BLaER1 (cell line): Measurements from ENCODE around the gene SERTAD2.
A peak's percentile ranks its signal among the peaks of the same experiment; 100 is the strongest.

Source experiments
- H3K27ac ChIP-seq: shearing (Covaris generic); formaldehyde crosslinking; 2 replicates; pipeline ENCODE4 v1.8.1; 2022
- H3K27me3 ChIP-seq: shearing (Covaris generic); formaldehyde crosslinking; 2 replicates; pipeline ENCODE4 v1.8.1; 2022
- H3K36me3 ChIP-seq: shearing (Covaris generic); formaldehyde crosslinking; 2 replicates; pipeline ENCODE4 v1.8.1; 2022
- H3K4me1 ChIP-seq: shearing (Covaris generic); formaldehyde crosslinking; 2 replicates; pipeline ENCODE4 v1.8.1; 2022
- H3K4me2 ChIP-seq: shearing (Covaris generic); formaldehyde crosslinking; 2 replicates; pipeline ENCODE4 v1.8.1; 2022
- H3K4me3 ChIP-seq: shearing (Covaris generic); formaldehyde crosslinking; 2 replicates; pipeline ENCODE4 v1.8.1; 2022
- H3K9ac ChIP-seq: shearing (Covaris generic); formaldehyde crosslinking; 2 replicates; pipeline ENCODE4 v1.8.1; 2022
- H3K9me3 ChIP-seq: shearing (Covaris generic); formaldehyde crosslinking; 2 replicates; pipeline ENCODE4 v1.8.1; 2022
- H4K20me1 ChIP-seq: shearing (Covaris generic); formaldehyde crosslinking; 2 replicates; pipeline ENCODE4 v1.8.1; 2022
- Cebpa-rat ChIP-seq: shearing (Covaris generic); IDR thresholded peaks from 2 replicates; pipeline ENCODE4 v1.8.1; 2022

The SERTAD2 gene

DNA sequence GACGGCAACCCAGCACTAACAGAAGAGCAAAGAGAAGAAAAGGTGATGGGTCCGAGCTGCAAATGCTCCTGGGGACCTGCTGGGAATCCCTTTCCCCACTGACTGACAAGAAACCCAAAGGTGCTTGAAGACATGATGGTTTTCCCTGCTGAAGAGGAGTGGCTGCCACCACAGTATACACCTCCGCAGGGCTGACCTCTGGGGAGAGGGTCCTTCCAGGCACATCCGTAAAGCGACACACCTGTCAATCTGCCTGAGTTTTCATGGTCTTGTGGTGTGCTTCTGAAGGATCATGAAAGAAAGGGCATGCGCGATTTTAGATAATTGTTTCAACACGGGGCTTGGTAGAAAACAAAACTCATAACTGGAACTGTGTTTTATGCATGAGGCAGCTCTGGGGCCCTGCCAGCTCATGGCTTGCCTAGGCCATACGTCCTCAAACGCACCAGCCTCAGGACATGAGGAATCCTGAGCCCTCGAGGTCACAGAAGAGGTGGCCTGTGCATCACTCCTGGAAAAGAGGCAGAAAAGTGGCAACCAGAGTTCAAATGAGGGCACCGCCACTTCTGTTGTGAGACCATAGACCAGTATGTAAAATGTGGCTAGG, 51.8 kb downstream of the SERTAD2 start:
- H3K4me1 ChIP-seq = peaks cover 6% of the 10 kb centered on the region
- TF ChIP-seq Cebpa-rat = no peak
- H4K20me1 ChIP-seq = no peaks in the 10 kb centered on the region
- H3K4me2 ChIP-seq = no peak overlapping the region
- no peaks in the 10 kb centered on the region for H3K36me3 ChIP-seq
- H3K9ac ChIP-seq = no peak overlapping the region
- no peak overlapping the region for H3K4me3 ChIP-seq
- H3K27ac ChIP-seq = no peak overlapping the region
- H3K27me3 ChIP-seq = no peaks in the 10 kb centered on the region
- no peaks in the 10 kb centered on the region for H3K9me3 ChIP-seq

DNA sequence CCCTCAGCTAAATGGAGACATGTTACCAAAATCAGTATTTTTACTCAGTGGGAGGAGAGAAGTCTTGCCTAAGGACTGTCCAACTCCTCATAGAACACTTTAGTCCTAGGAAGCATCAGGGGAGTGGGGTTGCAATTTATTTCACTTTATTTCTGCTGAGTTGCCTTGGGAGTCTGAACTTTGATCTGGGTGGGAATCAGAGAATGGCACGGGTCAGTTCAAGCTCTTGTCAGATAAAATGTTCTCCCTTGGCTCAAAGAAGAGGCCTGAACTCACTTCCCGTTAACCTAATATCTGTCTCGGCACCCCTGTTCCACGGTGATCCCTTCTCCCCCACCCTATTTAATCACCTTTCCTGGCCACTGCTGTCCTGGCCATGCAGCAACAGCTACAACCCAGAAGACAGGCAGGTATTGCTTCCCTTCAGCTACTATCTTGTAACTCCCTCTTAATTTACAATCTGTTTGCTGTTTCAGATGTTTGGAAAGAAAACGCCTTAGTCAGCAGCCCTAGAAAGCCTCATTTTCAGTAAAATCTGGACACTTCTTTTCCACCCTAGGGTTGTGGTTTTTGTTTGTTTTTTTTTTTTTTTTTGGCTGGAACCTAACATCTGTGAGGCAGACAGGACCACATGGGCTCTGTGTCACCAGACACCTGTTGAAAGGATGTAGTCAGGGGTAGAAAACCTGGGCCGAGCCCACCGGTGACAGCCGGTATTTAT, 52.5 kb downstream of the SERTAD2 start:
- H3K4me3 ChIP-seq = no peak overlapping the region
- no peak for TF ChIP-seq Cebpa-rat
- H3K27me3 ChIP-seq = no peaks in the 10 kb centered on the region
- H4K20me1 ChIP-seq = no peaks in the 10 kb centered on the region
- no peaks in the 10 kb centered on the region for H3K9me3 ChIP-seq
- H3K4me2 ChIP-seq = no peak overlapping the region
- no peak overlapping the region for H3K27ac ChIP-seq
- H3K36me3 ChIP-seq = no peaks in the 10 kb centered on the region
- peaks cover 5% of the 10 kb centered on the region; the same call in 1 of the 2 replicates for H3K4me1 ChIP-seq
- H3K9ac ChIP-seq = no peak overlapping the region

DNA sequence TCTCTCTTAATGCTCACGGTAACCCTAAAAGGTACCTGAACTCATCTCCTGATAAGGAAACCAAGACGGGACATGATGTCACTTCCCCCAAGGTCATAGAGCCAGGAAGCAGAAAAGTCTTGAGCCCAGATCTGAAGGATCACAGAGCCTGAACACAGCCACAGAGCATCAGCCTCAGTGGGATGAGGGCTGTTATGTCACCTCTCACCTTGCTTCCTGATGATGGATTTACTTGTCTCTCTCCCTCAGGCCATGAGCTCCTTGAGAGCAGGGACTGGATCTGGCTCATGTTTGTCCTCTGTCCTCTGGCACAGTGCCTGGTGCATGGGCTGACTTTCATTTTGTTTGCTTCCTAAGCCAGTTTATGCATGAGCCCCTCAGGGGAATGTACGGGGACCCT, 54.2 kb downstream of the SERTAD2 start:
- 0 out of 2 replicates have a peak overlapping the region, but pooled peaks have one; percentile 2 for H3K4me2 ChIP-seq
- no peaks in the 10 kb centered on the region for H3K27me3 ChIP-seq
- no peak overlapping the region for H3K9ac ChIP-seq
- no peak for TF ChIP-seq Cebpa-rat
- no peaks in the 10 kb centered on the region for H3K9me3 ChIP-seq
- no peaks in the 10 kb centered on the region for H4K20me1 ChIP-seq
- H3K36me3 ChIP-seq = no peaks in the 10 kb centered on the region
- H3K4me1 ChIP-seq = peaks cover 5% of the 10 kb centered on the region; the same call in 1 of the 2 replicates
- no peak overlapping the region for H3K4me3 ChIP-seq
- H3K27ac ChIP-seq = no peak overlapping the region

GRCh38 chr2:64598226-64598625, 55.5 kb downstream of the SERTAD2 start:
- no peak overlapping the region for H3K9ac ChIP-seq
- no peak for TF ChIP-seq Cebpa-rat

DNA sequence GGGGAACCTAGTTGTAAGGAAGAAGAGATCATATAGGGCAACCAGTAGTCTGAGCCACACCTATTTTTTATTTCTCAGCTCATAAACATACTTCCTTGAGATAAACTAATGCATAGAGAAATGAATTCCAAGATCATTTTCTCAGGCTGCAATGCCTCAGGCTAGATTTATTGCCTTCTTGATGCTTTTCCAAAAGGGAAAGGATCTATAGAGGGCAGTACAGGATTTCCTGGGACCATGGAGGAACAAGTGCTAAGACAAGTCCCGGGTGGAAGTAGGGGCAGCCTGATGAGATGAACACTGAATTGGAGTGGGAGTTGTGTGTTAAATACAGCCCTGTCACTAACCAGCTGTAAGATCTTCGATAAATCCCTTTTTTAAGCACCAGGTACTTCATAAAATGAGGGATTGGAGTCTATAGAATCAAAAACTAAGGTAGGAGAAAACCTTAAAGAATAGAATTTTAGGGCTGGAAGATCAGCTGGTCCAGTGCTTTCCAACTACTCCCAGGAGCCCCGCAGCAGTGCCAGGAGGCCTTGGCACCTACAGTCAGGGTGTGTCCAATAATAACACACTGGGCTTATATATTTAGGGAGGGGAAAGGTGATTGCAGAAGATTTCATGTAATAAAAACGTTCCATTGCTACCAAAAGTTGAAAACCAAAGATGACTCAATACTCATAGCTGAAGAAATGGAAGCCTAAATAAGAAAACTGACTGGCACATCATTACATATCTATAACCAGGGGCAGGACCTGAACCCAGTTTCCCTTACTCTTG, 58.1 kb downstream of the SERTAD2 start:
- Histone ChIP-seq H3K4me2 (no peak overlapping the region), H3K27ac (no peak overlapping the region)

More at GRCh38 chr2:64598226-64598625, 55.5 kb downstream of the SERTAD2 start:
- Histone ChIP-seq H3K27ac (no peak overlapping the region), H3K4me1 (peaks cover 5% of the 10 kb centered on the region; the same call in 1 of the 2 replicates), H3K4me3 (no peak overlapping the region), H3K4me2 (no peak overlapping the region), H3K9me3 (no peaks in the 10 kb centered on the region), H3K36me3 (peaks cover 3% of the 10 kb centered on the region), H4K20me1 (no peaks in the 10 kb centered on the region), H3K27me3 (no peaks in the 10 kb centered on the region)

DNA sequence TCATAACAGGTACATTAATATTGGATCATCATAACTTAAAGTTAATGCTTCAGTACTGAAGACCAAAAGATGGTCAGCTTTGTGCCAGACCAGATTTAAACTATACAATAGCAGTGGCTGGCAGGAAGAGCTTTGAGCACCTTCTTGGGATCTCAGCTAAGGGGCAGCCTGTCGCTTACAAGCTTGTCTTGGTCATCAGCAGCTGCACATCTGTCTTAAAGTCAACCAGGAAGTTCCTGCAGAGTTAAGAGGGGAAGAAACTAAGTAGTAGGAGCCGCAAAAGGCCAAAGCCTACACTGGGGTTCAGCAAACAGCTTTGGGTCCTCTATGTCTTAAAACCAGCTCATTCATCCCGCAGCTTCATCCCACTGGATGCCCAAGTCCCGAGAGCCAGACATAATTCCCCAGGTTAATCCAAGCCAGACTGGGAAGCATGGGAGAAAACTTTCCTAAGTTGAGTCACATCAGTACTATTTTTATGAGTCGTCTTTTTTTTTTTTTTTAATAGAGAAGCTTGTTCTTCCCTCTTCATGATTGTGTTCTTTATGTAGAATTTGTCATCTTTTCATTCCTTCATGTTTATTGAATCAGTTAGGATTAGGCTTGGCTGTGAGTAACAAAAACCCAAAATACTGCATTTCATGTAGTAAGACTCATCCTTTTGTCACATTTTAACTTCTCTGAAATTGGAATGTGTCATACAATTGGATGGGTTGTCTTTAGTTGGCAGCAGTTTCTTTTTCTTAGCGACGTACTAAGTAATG, 59.3 kb downstream of the SERTAD2 start:
- H3K27me3 ChIP-seq = no peaks in the 10 kb centered on the region

More for the DNA sequence above, 58.1 kb downstream of the SERTAD2 start:
- H3K27me3 ChIP-seq = no peaks in the 10 kb centered on the region
- peaks cover 5% of the 10 kb centered on the region; the same call in 1 of the 2 replicates for H3K4me1 ChIP-seq
- no peaks in the 10 kb centered on the region for H3K9me3 ChIP-seq
- no peaks in the 10 kb centered on the region for H4K20me1 ChIP-seq
- no peak overlapping the region for H3K4me3 ChIP-seq
- no peak for TF ChIP-seq Cebpa-rat
- H3K9ac ChIP-seq = no peak overlapping the region
- peaks cover 21% of the 10 kb centered on the region for H3K36me3 ChIP-seq

DNA sequence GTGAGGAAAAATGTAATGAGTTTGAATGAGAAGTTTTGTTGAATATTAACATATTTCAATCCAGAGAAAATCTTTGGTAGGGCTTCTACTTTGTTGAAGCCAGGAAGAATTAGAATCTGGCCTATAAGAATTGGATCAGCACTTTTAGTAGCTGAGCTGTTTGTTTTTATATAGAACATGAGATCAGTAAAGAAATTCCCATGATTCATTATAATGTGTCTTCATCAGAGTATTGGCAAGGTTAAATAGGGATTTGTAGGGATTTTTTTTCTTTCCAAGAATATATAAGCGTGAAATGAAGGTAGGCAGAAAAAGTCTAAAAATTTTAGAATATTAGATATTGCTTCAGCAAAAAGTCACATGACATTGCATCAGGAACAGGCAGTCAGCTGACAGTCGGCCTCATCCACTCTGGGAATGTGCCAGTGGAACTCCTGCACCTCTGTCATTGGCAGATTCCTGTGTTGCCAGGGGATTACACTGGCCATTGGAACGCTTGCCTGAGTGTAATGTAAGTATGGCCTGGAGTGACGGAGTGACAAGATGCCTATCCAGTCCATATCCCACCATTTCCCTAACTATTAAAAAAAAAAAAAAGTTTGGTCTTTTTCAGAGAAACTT, 60.6 kb downstream of the SERTAD2 start:
- no peak for TF ChIP-seq Cebpa-rat
- Histone ChIP-seq H3K27me3 (no peaks in the 10 kb centered on the region), H3K4me1 (no peaks in the 10 kb centered on the region), H3K4me2 (no peak overlapping the region), H4K20me1 (no peaks in the 10 kb centered on the region), H3K36me3 (peaks cover 34% of the 10 kb centered on the region), H3K9me3 (no peaks in the 10 kb centered on the region), H3K9ac (no peak overlapping the region), H3K27ac (no peak overlapping the region), H3K4me3 (no peak overlapping the region)

More for the DNA sequence above, 59.3 kb downstream of the SERTAD2 start:
- no peak overlapping the region for H3K4me2 ChIP-seq
- H4K20me1 ChIP-seq = no peaks in the 10 kb centered on the region
- TF ChIP-seq Cebpa-rat = no peak
- no peak overlapping the region for H3K9ac ChIP-seq
- no peak overlapping the region for H3K4me3 ChIP-seq
- peaks cover 28% of the 10 kb centered on the region for H3K36me3 ChIP-seq
- H3K4me1 ChIP-seq = peaks cover 1% of the 10 kb centered on the region; the same call in 1 of the 2 replicates
- no peaks in the 10 kb centered on the region for H3K9me3 ChIP-seq
- no peak overlapping the region for H3K27ac ChIP-seq

DNA sequence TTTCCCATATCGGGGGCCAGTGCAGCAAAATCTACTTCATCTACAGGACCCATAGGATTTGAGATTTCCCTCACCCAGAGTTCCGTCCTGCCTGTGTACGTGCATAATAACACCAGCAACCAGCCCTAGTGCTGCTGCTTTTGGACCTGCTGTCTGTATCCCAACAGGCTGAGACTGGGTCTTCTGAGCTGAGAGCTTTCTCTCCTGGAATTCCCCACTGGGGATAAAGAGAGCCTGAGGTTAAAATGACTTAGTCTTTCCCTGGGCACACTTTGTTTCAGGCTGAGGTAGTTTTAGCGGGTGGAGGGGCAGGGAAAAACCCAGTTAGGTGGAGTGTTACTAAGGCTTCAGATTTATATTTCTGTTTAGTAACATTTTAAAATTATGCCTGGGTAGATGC, 62.5 kb downstream of the SERTAD2 start:
- H3K4me1 ChIP-seq = peaks cover 6% of the 10 kb centered on the region; the same call in 1 of the 2 replicates
- H3K27ac ChIP-seq = no peak overlapping the region
- no peaks in the 10 kb centered on the region for H3K27me3 ChIP-seq

GRCh38 chr2:64587561-64587960, 66.2 kb downstream of the SERTAD2 start:
- Histone ChIP-seq H3K36me3 (peaks cover 39% of the 10 kb centered on the region), H3K4me2 (no peak overlapping the region)
- TF ChIP-seq Cebpa-rat = no peak

More for the DNA sequence above, 62.5 kb downstream of the SERTAD2 start:
- Histone ChIP-seq H4K20me1 (no peaks in the 10 kb centered on the region), H3K9me3 (no peaks in the 10 kb centered on the region), H3K4me2 (no peak overlapping the region), H3K36me3 (peaks cover 37% of the 10 kb centered on the region), H3K4me3 (no peak overlapping the region), H3K9ac (no peak overlapping the region)
- no peak for TF ChIP-seq Cebpa-rat

More at GRCh38 chr2:64587561-64587960, 66.2 kb downstream of the SERTAD2 start:
- no peaks in the 10 kb centered on the region for H3K9me3 ChIP-seq
- no peaks in the 10 kb centered on the region for H4K20me1 ChIP-seq
- no peak overlapping the region for H3K9ac ChIP-seq
- H3K4me1 ChIP-seq = peaks cover 10% of the 10 kb centered on the region; the same call in 1 of the 2 replicates
- no peak overlapping the region for H3K27ac ChIP-seq
- no peaks in the 10 kb centered on the region for H3K27me3 ChIP-seq
- H3K4me3 ChIP-seq = no peak overlapping the region
